Pericardium fibroblast (primary cell): Measurements from ENCODE around the gene GZF1. TPM values are rescaled to one million over a fixed set of nuclear protein-coding genes. Genes with fewer than 3 reads are reported as not detected.

Source experiments
- total RNA-seq: library from RNA; depleted of rRNA; stranded (reverse); fragments of >200 nt; gene quantifications from 2 replicates; pipeline ENCODE4 v1.2.3, GENCODE V29; 2015

The GZF1 gene
- total RNA-seq, result 11.0 and 24.7 TPM in 2 replicates

GRCh38 chr20:23361476-23362391 is at the start of gene GZF1:
Gene GZF1, plus strand, starts transcription at chr20:23362182. Its CDS starts 2,202 bp downstream, at chr20:23364384.

GRCh38 chr20:23350196-23350903 is 11.6 kb upstream of the GZF1 start, which contains the start of gene NXT1:
Gene NXT1, plus strand, starts transcription at chr20:23350791. Its CDS starts 3,251 bp downstream, at chr20:23354042.

GRCh38 chr20:23420943-23421931 is 59.3 kb downstream of the GZF1 start, which contains the start of gene NAPB:
Gene NAPB, minus strand, starts transcription at chr20:23421488. Its CDS starts 86 bp downstream, at chr20:23421402.

Other genes starting within 250 kb of the GZF1 start
- 11.6 and 33.5 TPM in 2 replicates for gene NXT1, start 11.4 kb upstream of the GZF1 start, total RNA-seq
- gene NAPB, start 59.3 kb downstream of the GZF1 start, total RNA-seq, result 2.4 and 4.3 TPM in 2 replicates
- gene CSTL1, start 77.5 kb downstream of the GZF1 start, total RNA-seq, result not detected in 2 replicates
- not detected in 2 replicates for gene CST11, start 90.7 kb downstream of the GZF1 start, total RNA-seq
- not detected in 2 replicates for gene CST8, start 128.9 kb downstream of the GZF1 start, total RNA-seq
- not detected in 2 replicates for gene CST9L, start 206.3 kb downstream of the GZF1 start, total RNA-seq
- not detected in 2 replicates for gene CST9, start 243.7 kb downstream of the GZF1 start, total RNA-seq